PC-9 (cell line): ENCODE results near the gene STAB2.

Experiments used
- EZH2 ChIP-seq: fragments of 200-600 bp; sonication (generic); IDR thresholded peaks from 2 replicates; pipeline ENCODE4 v1.8.0; 2017; ENCODE audit warnings: antibody characterized with exemption, low read depth
- TF ChIP-seq, protein P1 (sequence below): fragments of 200-600 bp; sonication (generic); conservative IDR thresholded peaks from 2 replicates; pipeline ENCODE4 v1.6.1; 2017; ENCODE audit warnings: mixed run types, antibody characterized with exemption, mild to moderate bottlenecking, moderate library complexity

GRCh38 chr12:103698752-103699560 is 111.9 kb downstream of the STAB2 start:
- TF ChIP-seq, protein P1, sequence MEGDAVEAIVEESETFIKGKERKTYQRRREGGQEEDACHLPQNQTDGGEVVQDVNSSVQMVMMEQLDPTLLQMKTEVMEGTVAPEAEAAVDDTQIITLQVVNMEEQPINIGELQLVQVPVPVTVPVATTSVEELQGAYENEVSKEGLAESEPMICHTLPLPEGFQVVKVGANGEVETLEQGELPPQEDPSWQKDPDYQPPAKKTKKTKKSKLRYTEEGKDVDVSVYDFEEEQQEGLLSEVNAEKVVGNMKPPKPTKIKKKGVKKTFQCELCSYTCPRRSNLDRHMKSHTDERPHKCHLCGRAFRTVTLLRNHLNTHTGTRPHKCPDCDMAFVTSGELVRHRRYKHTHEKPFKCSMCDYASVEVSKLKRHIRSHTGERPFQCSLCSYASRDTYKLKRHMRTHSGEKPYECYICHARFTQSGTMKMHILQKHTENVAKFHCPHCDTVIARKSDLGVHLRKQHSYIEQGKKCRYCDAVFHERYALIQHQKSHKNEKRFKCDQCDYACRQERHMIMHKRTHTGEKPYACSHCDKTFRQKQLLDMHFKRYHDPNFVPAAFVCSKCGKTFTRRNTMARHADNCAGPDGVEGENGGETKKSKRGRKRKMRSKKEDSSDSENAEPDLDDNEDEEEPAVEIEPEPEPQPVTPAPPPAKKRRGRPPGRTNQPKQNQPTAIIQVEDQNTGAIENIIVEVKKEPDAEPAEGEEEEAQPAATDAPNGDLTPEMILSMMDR: no peak
- no peak for TF ChIP-seq EZH2
